ENCODE measurements around the gene FIGNL1. TPM values are rescaled to one million over a fixed set of nuclear protein-coding genes. Genes with fewer than 3 reads are reported as not detected.

FIGNL1 gene
- total and polyA plus RNA-seq, 2 donors (not counting 3 experiments of a cell fraction or from before 2014, with no cell fraction given), result 20.8 to 49.3 TPM

- BruUV-seq (replicated peaks), result no TSS peak
- H3K36me3 ChIP-seq (ENCODE audit: control insufficient read depth in 2 of 2, extremely low read depth in 1 of 2, insufficient read depth in 2 of 2, low read length in 2 of 2), result no peaks in the 10 kb centered on the region
- no peak overlapping the region for H3K4me3 ChIP-seq (replicated peaks in 1 of 3; ENCODE audit: insufficient read depth in 1 of 3, low read depth in 1 of 3, low read length in 3 of 3)
- no peaks in the 10 kb centered on the region for H3K79me2 ChIP-seq (ENCODE audit: control insufficient read depth, insufficient read depth, low read length)
- ChIA-PET CTCF (interaction anchor here (0.8 to 4.5 kb wide), 21 partner anchors 10 to 765 kb away, joined by 3 to 49 read pairs (median 4); partner anchors contain the start of gene ZPBP), POLR2A (no interaction called here)
- no peak overlapping the region for H3K9ac ChIP-seq (replicated peaks; ENCODE audit: extremely low read depth, insufficient read depth, low read length)
- H3K27ac ChIP-seq (ENCODE audit: insufficient read depth, low read depth, low read length), result no peak overlapping the region
- DNase-seq (ENCODE audit: low read depth, low spot score) (peak; percentile 77), FAIRE-seq (peak; percentile 89)
- H3K27me3 ChIP-seq (ENCODE audit: control insufficient read depth in 2 of 2, insufficient read depth in 2 of 2, low read length in 2 of 2), result peaks cover 0 to 8% of the 10 kb centered on the region in 2 experiments
- dilution Hi-C loops (cut with MboI; ENCODE audit: extremely low pct_ligation_motif_present, low sequenced_read_pairs), result no loop called here
- intact Hi-C loops (cut with micrococcal nuclease), result loop anchor here (1.0 to 2.0 kb wide), 4 partner anchors 213 to 743 kb away; no protein-coding TSS in a partner anchor
- no peaks in the 10 kb centered on the region for H4K20me1 ChIP-seq (replicated peaks; ENCODE audit: control insufficient read depth, extremely low read depth, insufficient read depth, low read length)
- H2AFZ ChIP-seq (ENCODE audit: low read depth, low read length), result no peak overlapping the region
- H3K4me2 ChIP-seq (ENCODE audit: insufficient read depth, low read length), result no peak overlapping the region
- H3K9me3 ChIP-seq (replicated peaks; ENCODE audit: control insufficient read depth, insufficient read depth, low read length), result no peaks in the 10 kb centered on the region
- H3K9me1 ChIP-seq (replicated peaks; ENCODE audit: control insufficient read depth, extremely low read depth, insufficient read depth, low read length), result no peaks in the 10 kb centered on the region
- H3K4me1 ChIP-seq (ENCODE audit: control insufficient read depth, extremely low read depth, insufficient read depth, low read length), result peaks cover 12% of the 10 kb centered on the region
- TF ChIP-seq MAX (IDR thresholded peaks at IDR 0.05; ENCODE audit: insufficient read depth, insufficient read length) (no peak), JUN (IDR thresholded peaks at IDR 0.05; ENCODE audit: borderline replicate concordance, insufficient read depth, insufficient read length, low read depth) (no peak), CTCF (IDR thresholded peaks at IDR 0.05; ENCODE audit: extremely low read depth in 1 of 2, insufficient read depth in 1 of 2, low read depth in 1 of 2, low read length in 2 of 2) (peak; percentile 89 to 94), FOS (IDR thresholded peaks at IDR 0.05; ENCODE audit: borderline replicate concordance, insufficient read depth, low read length) (no peak)
Observed at GRCh38 chr7:50418086-50418515, 32.0 kb downstream of the FIGNL1 start.

Measured in endothelial cell of umbilical vein (primary cell).